ENCODE results near the gene EEFSEC.

GRCh38 chr3:128192131-128192530, 38.9 kb downstream of the EEFSEC start:
- no peak for TF ChIP-seq CTCF (conservative IDR thresholded peaks at IDR 0.05; ENCODE audit: low read length)
- TF ChIP-seq EZH2phosphoT487 (IDR thresholded peaks at IDR 0.05; ENCODE audit: borderline replicate concordance, low read depth, low read length): no peak

All from OCI-LY7 (cell line).